ENCODE data around the gene LDLRAD1. TPM values are rescaled to one million over a fixed set of nuclear protein-coding genes. Genes with fewer than 3 reads are reported as not detected.

LDLRAD1 gene
- total and polyA plus RNA-seq, 2 of the 13 experiments (the other 11 are each of a cell fraction or from before 2014, with no cell fraction given) = 2.5 to 14.0 TPM

DNA sequence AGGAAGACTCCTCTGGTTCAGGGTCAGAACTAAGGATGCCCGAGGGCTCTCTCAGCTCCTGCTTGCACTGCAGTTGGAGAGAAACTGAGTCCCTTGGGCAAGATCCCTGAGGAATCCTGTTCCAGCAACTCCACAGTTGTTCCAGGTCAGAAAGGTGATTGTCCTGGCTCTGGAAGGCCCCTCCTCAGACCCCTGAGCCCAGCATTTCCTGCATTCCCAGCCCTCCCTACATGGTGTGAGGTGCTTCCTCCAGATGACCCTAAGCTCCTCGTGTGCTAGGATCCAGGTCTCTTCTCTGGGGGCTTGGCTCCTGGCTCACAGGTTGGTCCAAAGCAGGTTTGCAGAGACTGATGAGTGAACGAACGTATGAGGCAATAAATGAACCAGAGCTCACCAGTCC, 11.5 kb downstream of the LDLRAD1 start:
- intact Hi-C loops (cut with micrococcal nuclease; ENCODE audit: unreplicated experiment) (no loop called here), in situ Hi-C loops (cut with HindIII; ENCODE audit: extremely low pct_ligation_motif_present, low pct_unique_long_range_greater_than_20kb) (no loop called here)
- H3K27me3 ChIP-seq (ENCODE audit: control insufficient read depth in 1 of 2, insufficient read depth in 2 of 2, low read length in 2 of 2) = no peaks in the 10 kb centered on the region
- no peak for ATAC-seq
- POLR2A ChIA-PET = no interaction called here
- 44% methylated on average over 4 of the region's 4 CpGs for WGBS (ENCODE audit: low lambda C conversion rate)
- H3K4me1 ChIP-seq (ENCODE audit: insufficient read depth, low read length) = peaks cover 22% of the 10 kb centered on the region
- H3K27ac ChIP-seq (ENCODE audit: extremely low read length, insufficient read depth, low read length) = no peak overlapping the region
- H3K79me2 ChIP-seq (ENCODE audit: insufficient read depth, low read length) = no peaks in the 10 kb centered on the region
- H3K9me3 ChIP-seq (ENCODE audit: low read length) = no peaks in the 10 kb centered on the region
- H3K4me3 ChIP-seq (replicated peaks in 1 of 3; ENCODE audit: insufficient read depth in 1 of 3, low read depth in 2 of 3, low read length in 3 of 3) = no peak overlapping the region
- H3K9ac ChIP-seq (ENCODE audit: insufficient read depth, low read depth, low read length) = no peak overlapping the region
- H2AFZ ChIP-seq (ENCODE audit: low read length) = no peak overlapping the region
- TF ChIP-seq, protein P1, sequence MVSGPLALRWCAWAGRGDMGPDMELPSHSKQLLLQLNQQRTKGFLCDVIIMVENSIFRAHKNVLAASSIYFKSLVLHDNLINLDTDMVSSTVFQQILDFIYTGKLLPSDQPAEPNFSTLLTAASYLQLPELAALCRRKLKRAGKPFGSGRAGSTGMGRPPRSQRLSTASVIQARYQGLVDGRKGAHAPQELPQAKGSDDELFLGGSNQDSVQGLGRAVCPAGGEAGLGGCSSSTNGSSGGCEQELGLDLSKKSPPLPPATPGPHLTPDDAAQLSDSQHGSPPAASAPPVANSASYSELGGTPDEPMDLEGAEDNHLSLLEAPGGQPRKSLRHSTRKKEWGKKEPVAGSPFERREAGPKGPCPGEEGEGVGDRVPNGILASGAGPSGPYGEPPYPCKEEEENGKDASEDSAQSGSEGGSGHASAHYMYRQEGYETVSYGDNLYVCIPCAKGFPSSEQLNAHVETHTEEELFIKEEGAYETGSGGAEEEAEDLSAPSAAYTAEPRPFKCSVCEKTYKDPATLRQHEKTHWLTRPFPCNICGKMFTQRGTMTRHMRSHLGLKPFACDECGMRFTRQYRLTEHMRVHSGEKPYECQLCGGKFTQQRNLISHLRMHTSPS (CRISPR knock-in tag; IDR thresholded peaks at IDR 0.05; ENCODE audit: low read depth) = no peak
- TF ChIP-seq ZSCAN5A (CRISPR knock-in tag; IDR thresholded peaks at IDR 0.05; ENCODE audit: borderline replicate concordance) (no peak), ZNF770 (CRISPR knock-in tag; IDR thresholded peaks at IDR 0.05) (no peak), ZNF598 (CRISPR knock-in tag; IDR thresholded peaks at IDR 0.05; ENCODE audit: borderline replicate concordance) (no peak), RAD51 (IDR thresholded peaks at IDR 0.05; ENCODE audit: borderline replicate concordance) (no peak)
- H3K4me2 ChIP-seq (ENCODE audit: low read depth, low read length) = no peak overlapping the region
- H4K20me1 ChIP-seq (ENCODE audit: insufficient read depth, low read length) = no peaks in the 10 kb centered on the region
- no TSS peak for BruUV-seq (replicated peaks)
- no peaks in the 10 kb centered on the region for H3K36me3 ChIP-seq (replicated peaks in 1 of 2; ENCODE audit: control insufficient read depth in 1 of 2, insufficient read depth in 2 of 2, low read length in 2 of 2)
- no peak for FAIRE-seq
- CTCF ChIA-PET (ENCODE audit: low intra/inter-chr PET ratio, low total read pairs) = no interaction called here
- no peak for DNase-seq (ENCODE audit: low spot score)

Data from HepG2 (cell line).